ENCODE results near the gene FMN1. TPM values are rescaled to one million over a fixed set of nuclear protein-coding genes. Genes with fewer than 3 reads are reported as not detected.
"Not testable (repeated sequence)": the region's sequence is repeated elsewhere in the genome, so short reads cannot be mapped to it uniquely, and the experiment has no call there.

FMN1 gene
- total RNA-seq, 1 experiment from 2014 or later: 2.4 TPM

- TF ChIP-seq EZH2phosphoT487 (IDR thresholded peaks at IDR 0.05; ENCODE audit: borderline replicate concordance, low read length) (no peak), CTCF (conservative IDR thresholded peaks at IDR 0.05; ENCODE audit: low read depth, low read length) (no peak), EZH2 (IDR thresholded peaks at IDR 0.05; ENCODE audit: low read length, unreplicated experiment) (no peak)
- Histone ChIP-seq H3K9me3 (ENCODE audit: low read length) (no peaks in the 10 kb centered on the region), H3K27me3 (ENCODE audit: low read length) (no peaks in the 10 kb centered on the region), H3K79me2 (ENCODE audit: low read length) (no peaks in the 10 kb centered on the region), H2AFZ (ENCODE audit: low read length) (no peak overlapping the region), H4K20me1 (ENCODE audit: low read length) (no peaks in the 10 kb centered on the region), H3K4me2 (ENCODE audit: low read length) (no peak overlapping the region), H3K27ac (ENCODE audit: low read length) (no peak overlapping the region), H3K4me3 (ENCODE audit: low read length) (no peak overlapping the region), H3K9me2 (replicated peaks; ENCODE audit: low read length) (no peaks in the 10 kb centered on the region), H3K36me3 (ENCODE audit: low read depth, low read length) (no peaks in the 10 kb centered on the region), H3K4me1 (ENCODE audit: insufficient read depth, low read length) (peaks cover 5% of the 10 kb centered on the region), H3F3A (ENCODE audit: low read length, unreplicated experiment) (no peaks in the 10 kb centered on the region), H3K9ac (ENCODE audit: low read length) (no peak overlapping the region)
- no TSS peak for BruUV-seq (replicated peaks)
- ATAC-seq (no peak), DNase-seq (no peak)
- ChIA-PET POLR2A (ENCODE audit: unreplicated experiment) (interaction anchor here (0.6 kb wide), 1 partner anchor 29 kb away, joined by 6 read pairs; no protein-coding TSS in a partner anchor), CTCF (no interaction called here)
- intact Hi-C loops (cut with micrococcal nuclease): no loop called here
Observed at GRCh38 chr15:33074212-33074611, 120.3 kb downstream of the FMN1 start.

- Histone ChIP-seq H3K79me2 (ENCODE audit: low read length) (0 out of 2 replicates have a peak, but pooled peaks cover 1% of the 10 kb centered on the region), H3K36me3 (ENCODE audit: low read depth, low read length) (no peaks in the 10 kb centered on the region), H3F3A (ENCODE audit: low read length, unreplicated experiment) (no peaks in the 10 kb centered on the region), H3K27ac (ENCODE audit: low read length) (no peak overlapping the region), H3K9me2 (replicated peaks; ENCODE audit: low read length) (no peaks in the 10 kb centered on the region), H3K9me3 (ENCODE audit: low read length) (no peaks in the 10 kb centered on the region), H3K9ac (ENCODE audit: low read length) (no peak overlapping the region), H3K4me2 (ENCODE audit: low read length) (no peak overlapping the region), H3K27me3 (ENCODE audit: low read length) (no peaks in the 10 kb centered on the region), H3K4me3 (ENCODE audit: low read length) (no peak overlapping the region), H3K4me1 (ENCODE audit: insufficient read depth, low read length) (peaks cover 29% of the 10 kb centered on the region), H2AFZ (ENCODE audit: low read length) (no peak overlapping the region), H4K20me1 (ENCODE audit: low read length) (no peaks in the 10 kb centered on the region)
- ATAC-seq (no peak), DNase-seq (no peak)
- TF ChIP-seq EZH2phosphoT487 (IDR thresholded peaks at IDR 0.05; ENCODE audit: borderline replicate concordance, low read length): no peak
- TF ChIP-seq CTCF (conservative IDR thresholded peaks at IDR 0.05; ENCODE audit: low read depth, low read length): no peak
- TF ChIP-seq EZH2 (IDR thresholded peaks at IDR 0.05; ENCODE audit: low read length, unreplicated experiment): no peak
- ChIA-PET POLR2A (ENCODE audit: unreplicated experiment) (no interaction called here), CTCF (interaction anchor here (0.7 kb wide), 1 partner anchor 209 kb away, joined by 5 read pairs; no protein-coding TSS in a partner anchor)
- intact Hi-C loops (cut with micrococcal nuclease): no loop called here
- BruUV-seq (replicated peaks): no TSS peak
Observed at GRCh38 chr15:33071451-33071850, 123.1 kb downstream of the FMN1 start.

GRCh38 chr15:33069903-33070302 is 124.6 kb downstream of the FMN1 start:
- H3K9me3 ChIP-seq (ENCODE audit: low read length); H3K27ac ChIP-seq (ENCODE audit: low read length); CTCF ChIA-PET; H4K20me1 ChIP-seq (ENCODE audit: low read length); H3K36me3 ChIP-seq (ENCODE audit: low read depth, low read length); POLR2A ChIA-PET (ENCODE audit: unreplicated experiment); H3K27me3 ChIP-seq (ENCODE audit: low read length); H3K79me2 ChIP-seq (ENCODE audit: low read length); ATAC-seq; BruUV-seq (replicated peaks); DNase-seq; H3K4me3 ChIP-seq (ENCODE audit: low read length); H2AFZ ChIP-seq (ENCODE audit: low read length); H3F3A ChIP-seq (ENCODE audit: low read length, unreplicated experiment); H3K4me2 ChIP-seq (ENCODE audit: low read length); H3K9me2 ChIP-seq (replicated peaks; ENCODE audit: low read length); H3K9ac ChIP-seq (ENCODE audit: low read length): not testable (repeated sequence)
- intact Hi-C loops (cut with micrococcal nuclease): loop anchor here (2.0 kb wide), 2 partner anchors 35 to 411 kb away; no protein-coding TSS in a partner anchor
- H3K4me1 ChIP-seq (ENCODE audit: insufficient read depth, low read length): peaks cover 37% of the 10 kb centered on the region

Data from PC-3 (cell line).